ENCODE measurements around the gene GADL1. TPM values are rescaled to one million over a fixed set of nuclear protein-coding genes. Genes with fewer than 3 reads are reported as not detected.
A peak's percentile ranks its signal among the peaks of the same experiment; 100 is the strongest.

GADL1 gene
- total RNA-seq, 2 experiments from 2014 or later, result not detected

GRCh38 chr3:30707825-30708224, 186.6 kb downstream of the GADL1 start:
- DNase-seq (no peak), ATAC-seq (no peak)
- POLR2A ChIA-PET, result interaction anchor here (1.6 kb wide), 1 partner anchor 12 kb away, joined by 3 read pairs; no protein-coding TSS in a partner anchor
- intact Hi-C loops (cut with micrococcal nuclease), result no loop called here
- Mint-ChIP-seq H3K27me3 (no peaks in the 10 kb centered on the region), H3K36me3 (ENCODE audit: low read depth) (peaks cover 20% of the 10 kb centered on the region), H3K27ac (no peak overlapping the region), H3K4me1 (ENCODE audit: low read depth) (peaks cover 18% of the 10 kb centered on the region), H3K9me3 (peaks cover 6% of the 10 kb centered on the region), H3K4me3 (no peak overlapping the region)
- CTCF ChIA-PET, result interaction anchor here (0.7 to 1.8 kb wide), 4 partner anchors 10 to 22 kb away, joined by 3 to 5 read pairs (median 4); no protein-coding TSS in a partner anchor
- no peak for TF ChIP-seq CTCF (IDR thresholded peaks at IDR 0.05)

- ChIA-PET CTCF (interaction anchor here (0.8 to 3.2 kb wide), 3 partner anchors 12 to 63 kb away, joined by 3 to 23 read pairs (median 3); no protein-coding TSS in a partner anchor), POLR2A (interaction anchor here (0.7 to 1.1 kb wide), 3 partner anchors 8 to 29 kb away, joined by 3 read pairs; no protein-coding TSS in a partner anchor)
- Mint-ChIP-seq H3K4me1 (ENCODE audit: low read depth) (peaks cover 20% of the 10 kb centered on the region), H3K4me3 (no peak overlapping the region), H3K27me3 (no peaks in the 10 kb centered on the region), H3K36me3 (ENCODE audit: low read depth) (peaks cover 32% of the 10 kb centered on the region), H3K27ac (no peak overlapping the region), H3K9me3 (peaks cover 6% of the 10 kb centered on the region)
- no peak for TF ChIP-seq CTCF (IDR thresholded peaks at IDR 0.05)
- DNase-seq (no peak), ATAC-seq (no peak)
- intact Hi-C loops (cut with micrococcal nuclease), result no loop called here
Measured at GRCh38 chr3:30704931-30705890, 189.2 kb downstream of the GADL1 start.

- Mint-ChIP-seq H3K4me3 (no peak overlapping the region), H3K9me3 (peaks cover 6% of the 10 kb centered on the region), H3K4me1 (ENCODE audit: low read depth) (peaks cover 12% of the 10 kb centered on the region), H3K27ac (peak overlapping the region; percentile 25), H3K27me3 (no peaks in the 10 kb centered on the region), H3K36me3 (ENCODE audit: low read depth) (peaks cover 42% of the 10 kb centered on the region)
- TF ChIP-seq CTCF (IDR thresholded peaks at IDR 0.05), result no peak
- ChIA-PET CTCF (interaction anchor here (1.2 to 3.2 kb wide), 3 partner anchors 10 to 383 kb away, joined by 3 to 23 read pairs (median 5); no protein-coding TSS in a partner anchor), POLR2A (no interaction called here)
- intact Hi-C loops (cut with micrococcal nuclease), result no loop called here
- ATAC-seq (peak; percentile 21), DNase-seq (no peak)
Measured at GRCh38 chr3:30702828-30703397, 191.5 kb downstream of the GADL1 start.

- Mint-ChIP-seq H3K36me3 (ENCODE audit: low read depth) (peaks cover 44% of the 10 kb centered on the region), H3K4me1 (ENCODE audit: low read depth) (peaks cover 16% of the 10 kb centered on the region), H3K9me3 (peaks cover 6% of the 10 kb centered on the region), H3K4me3 (no peak overlapping the region), H3K27me3 (no peaks in the 10 kb centered on the region), H3K27ac (no peak overlapping the region)
- ATAC-seq (peak; percentile 11), DNase-seq (no peak)
- TF ChIP-seq CTCF (IDR thresholded peaks at IDR 0.05), result no peak
- intact Hi-C loops (cut with micrococcal nuclease), result no loop called here
- CTCF ChIA-PET, result interaction anchor here (1.0 to 1.7 kb wide), 5 partner anchors 9 to 690 kb away, joined by 3 to 7 read pairs (median 3); no protein-coding TSS in a partner anchor
- POLR2A ChIA-PET, result no interaction called here
Measured at GRCh38 chr3:30702038-30702827, 192.2 kb downstream of the GADL1 start.
